Measurements from ENCODE around the gene ANKZF1.

DNA sequence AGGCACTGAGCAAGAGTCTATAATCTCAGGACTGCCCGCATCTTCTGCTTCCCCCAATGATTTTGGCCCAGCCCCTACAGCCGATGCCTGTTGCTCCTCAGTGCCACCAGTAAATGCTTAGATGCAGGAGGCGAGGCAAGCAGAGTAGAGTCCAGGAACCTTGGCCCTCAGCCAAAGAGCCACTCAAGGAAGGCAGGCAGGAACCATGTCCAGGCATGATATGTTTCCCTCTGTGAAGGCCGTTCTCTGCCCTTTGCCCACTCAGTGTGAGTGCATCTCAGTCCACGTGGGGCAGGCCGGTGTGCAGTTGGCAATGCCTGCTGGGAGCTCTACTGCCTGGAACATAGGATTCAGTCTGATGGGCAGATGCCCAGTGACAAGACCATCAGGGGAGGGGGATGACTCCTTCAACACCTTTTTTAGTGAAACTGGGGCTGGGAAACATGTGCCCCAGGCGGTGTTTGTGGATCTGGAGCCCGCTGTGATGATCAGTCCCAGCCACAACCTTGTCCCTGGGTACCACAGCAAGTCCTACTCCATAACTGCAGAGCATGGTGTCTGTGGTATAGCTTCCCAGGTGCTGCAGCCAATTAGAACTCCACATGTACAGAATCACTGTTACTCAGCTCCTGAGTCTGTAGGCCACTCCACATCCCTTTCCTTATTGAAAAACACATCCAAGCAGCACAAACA lies 39.9 kb downstream of the ANKZF1 start:
- TF ChIP-seq, protein P1, sequence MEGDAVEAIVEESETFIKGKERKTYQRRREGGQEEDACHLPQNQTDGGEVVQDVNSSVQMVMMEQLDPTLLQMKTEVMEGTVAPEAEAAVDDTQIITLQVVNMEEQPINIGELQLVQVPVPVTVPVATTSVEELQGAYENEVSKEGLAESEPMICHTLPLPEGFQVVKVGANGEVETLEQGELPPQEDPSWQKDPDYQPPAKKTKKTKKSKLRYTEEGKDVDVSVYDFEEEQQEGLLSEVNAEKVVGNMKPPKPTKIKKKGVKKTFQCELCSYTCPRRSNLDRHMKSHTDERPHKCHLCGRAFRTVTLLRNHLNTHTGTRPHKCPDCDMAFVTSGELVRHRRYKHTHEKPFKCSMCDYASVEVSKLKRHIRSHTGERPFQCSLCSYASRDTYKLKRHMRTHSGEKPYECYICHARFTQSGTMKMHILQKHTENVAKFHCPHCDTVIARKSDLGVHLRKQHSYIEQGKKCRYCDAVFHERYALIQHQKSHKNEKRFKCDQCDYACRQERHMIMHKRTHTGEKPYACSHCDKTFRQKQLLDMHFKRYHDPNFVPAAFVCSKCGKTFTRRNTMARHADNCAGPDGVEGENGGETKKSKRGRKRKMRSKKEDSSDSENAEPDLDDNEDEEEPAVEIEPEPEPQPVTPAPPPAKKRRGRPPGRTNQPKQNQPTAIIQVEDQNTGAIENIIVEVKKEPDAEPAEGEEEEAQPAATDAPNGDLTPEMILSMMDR (IDR thresholded peaks at IDR 0.05): no peak
- no peak for TF ChIP-seq POLR2A (IDR thresholded peaks at IDR 0.05)

Data from right lobe of liver (tissue), 4 donors.